A673 (cell line): ENCODE results near the gene ADAMTSL1. TPM values are rescaled to one million over a fixed set of nuclear protein-coding genes. Genes with fewer than 3 reads are reported as not detected.

ENCODE experiments used
- BruUV-seq: library from RNA; stranded (reverse); fragments of 400-500 nt; replicated peaks from 2 replicates; lab custom pipeline; 2021; lab: Mats Ljungman, UMichigan
- CTCF ChIA-PET: fragments of 300-600 bp; sonication (Branson Sonifier 250); formaldehyde crosslinking; loops from one replicate; lab custom pipeline; 2022; ENCODE audit warnings: antibody characterized with exemption; lab: Charles Lee
- POLR2A ChIA-PET: fragments of 300-600 bp; sonication (Branson Sonifier 250); formaldehyde crosslinking; loops from one replicate; lab custom pipeline; 2022; ENCODE audit warnings: antibody characterized with exemption; ENCODE audit not compliant: low non-redundant PET; lab: Charles Lee
- DNase-seq: peaks from one replicate; pipeline ENCODE4 v3.0.0-alpha.2; 2015; ENCODE audit warnings: low spot score
- H3K27ac ChIP-seq: fragments of 200-600 bp; sonication (generic); 2 replicates; pipeline ENCODE4 v1.5.1; 2016; ENCODE audit warnings: mixed run types, low read depth, mild to moderate bottlenecking, mixed read lengths, antibody characterized with exemption, low read length; ENCODE audit not compliant: poor library complexity, severe bottlenecking
- H3K27me3 ChIP-seq: fragments of 200-600 bp; sonication (generic); replicated peaks from 2 replicates; pipeline ENCODE4 v1.6.1; 2017; ENCODE audit warnings: mixed run types, low read depth, mild to moderate bottlenecking, mixed read lengths, antibody characterized with exemption, low read length; ENCODE audit not compliant: insufficient read depth, poor library complexity
- H3K36me3 ChIP-seq: fragments of 200-600 bp; sonication (generic); 2 replicates; pipeline ENCODE4 v1.6.1; 2016; ENCODE audit warnings: mixed run types, mild to moderate bottlenecking, mixed read lengths, antibody characterized with exemption, low read length; ENCODE audit not compliant: insufficient read depth, poor library complexity, severe bottlenecking
- H3K4me1 ChIP-seq: fragments of 200-600 bp; sonication (generic); 2 replicates; pipeline ENCODE4 v1.6.1; 2017; ENCODE audit warnings: mixed run types, mild to moderate bottlenecking, mixed read lengths, antibody characterized with exemption, low read length; ENCODE audit not compliant: insufficient read depth, poor library complexity, severe bottlenecking
- H3K4me3 ChIP-seq: fragments of 200-600 bp; sonication (generic); 2 replicates; pipeline ENCODE4 v1.5.1; 2016; ENCODE audit warnings: low read depth, mixed run types, mild to moderate bottlenecking, mixed read lengths, low read length; ENCODE audit not compliant: poor library complexity, severe bottlenecking
- H3K9me3 ChIP-seq: fragments of 200-600 bp; sonication (generic); 2 replicates; pipeline ENCODE4 v1.6.1; 2016; ENCODE audit warnings: mixed run types, low read depth, mild to moderate bottlenecking, mixed read lengths, antibody characterized with exemption, low read length; ENCODE audit not compliant: poor library complexity, severe bottlenecking
- CTCF ChIP-seq: fragments of 300-800, 200-600 bp; sonication (generic); conservative IDR thresholded peaks from 2 replicates; pipeline ENCODE4 v1.5.1; 2017; ENCODE audit warnings: low read depth, mild to moderate bottlenecking, antibody characterized with exemption, low read length, moderate library complexity, mixed read lengths
- EZH2 ChIP-seq: fragments of 200-600 bp; sonication (generic); IDR thresholded peaks from 2 replicates; pipeline ENCODE4 v1.6.1; 2017; ENCODE audit warnings: borderline replicate concordance, low read depth, mild to moderate bottlenecking, mixed read lengths, antibody characterized with exemption, low read length; ENCODE audit not compliant: poor library complexity, severe bottlenecking
- intact Hi-C: fragments of 100-400 bp; cut with micrococcal nuclease; formaldehyde crosslinking; loops from one replicate; pipeline ENCODE4 v1.10.0; 2022; ENCODE audit not compliant: unreplicated experiment
- total RNA-seq: library from RNA; stranded (reverse); gene quantifications from 2 replicates; pipeline ENCODE4 v1.2.3, GENCODE V29; 2021

Gene ADAMTSL1
- total RNA-seq, 1 experiment from 2014 or later, result not detected

DNA sequence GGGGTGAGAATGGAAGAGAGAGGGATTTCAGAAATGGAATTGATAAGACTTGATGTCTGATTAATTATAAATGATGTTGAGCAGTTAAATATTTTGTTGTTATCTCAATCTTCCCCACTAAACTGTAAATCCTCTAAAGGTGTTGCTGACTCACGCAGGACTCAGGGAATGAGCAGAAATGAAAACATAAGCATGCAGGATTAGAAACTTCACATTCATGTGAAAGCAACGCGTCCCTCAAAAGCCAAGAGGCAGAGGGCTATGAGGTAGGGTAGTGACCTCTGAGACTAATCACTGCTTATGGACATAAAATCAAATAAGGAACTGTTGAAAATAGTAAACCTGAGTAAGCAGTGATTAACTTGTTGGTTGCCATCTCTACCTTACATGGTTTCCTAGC is 21.1 kb downstream of the ADAMTSL1 start:
- ChIA-PET POLR2A (no interaction called here), CTCF (no interaction called here)
- Histone ChIP-seq H3K9me3 (no peaks in the 10 kb centered on the region), H3K4me3 (no peak overlapping the region), H3K27me3 (no peaks in the 10 kb centered on the region), H3K4me1 (no peaks in the 10 kb centered on the region), H3K36me3 (no peaks in the 10 kb centered on the region), H3K27ac (no peak overlapping the region)
- no TSS peak for BruUV-seq
- intact Hi-C loops, result no loop called here
- no peak for TF ChIP-seq CTCF
- no peak for DNase-seq

DNA sequence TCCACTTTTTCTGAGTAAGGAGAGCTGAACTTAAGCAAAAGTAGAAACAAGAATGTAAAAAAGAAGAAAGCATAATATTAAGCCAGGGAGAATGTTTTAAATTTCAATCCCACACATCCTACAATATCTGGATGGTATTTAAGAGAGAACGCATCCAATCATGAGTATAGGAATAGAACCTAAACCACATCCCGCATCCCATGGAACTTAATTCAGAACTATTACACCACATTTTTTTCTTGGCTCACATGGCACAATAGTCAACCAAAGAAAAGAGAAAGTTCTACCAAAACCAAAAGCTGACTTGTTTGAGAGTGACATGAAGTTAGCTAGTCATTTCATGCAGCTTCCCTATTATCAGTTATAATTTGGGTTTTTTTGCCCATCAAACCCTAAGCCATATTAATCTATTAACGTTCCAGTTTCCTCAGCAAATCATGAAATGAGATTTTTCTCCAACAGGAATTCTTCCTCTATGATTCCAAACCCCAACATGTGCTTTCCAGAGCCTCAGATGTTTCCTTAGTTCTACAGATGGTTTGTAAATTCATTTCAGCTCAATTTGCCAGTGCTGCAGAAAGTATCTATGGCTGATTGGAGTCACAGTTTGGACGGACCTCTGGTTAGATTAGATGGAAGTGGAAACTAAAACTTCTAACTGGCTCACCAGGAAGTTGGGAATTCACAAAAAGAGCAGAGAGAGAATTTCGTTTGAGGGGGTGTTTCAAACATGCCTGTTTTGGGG is 22.5 kb downstream of the ADAMTSL1 start:
- intact Hi-C loops, result no loop called here
- no peaks in the 10 kb centered on the region for H3K27me3 ChIP-seq
- no peak overlapping the region for H3K27ac ChIP-seq
- no peak for DNase-seq
- no TSS peak for BruUV-seq
- CTCF ChIA-PET, result no interaction called here
- POLR2A ChIA-PET, result no interaction called here
- no peaks in the 10 kb centered on the region for H3K4me1 ChIP-seq
- no peak for TF ChIP-seq CTCF
- TF ChIP-seq EZH2, result no peak
- no peak overlapping the region for H3K4me3 ChIP-seq
- H3K36me3 ChIP-seq, result no peaks in the 10 kb centered on the region
- no peaks in the 10 kb centered on the region for H3K9me3 ChIP-seq

DNA sequence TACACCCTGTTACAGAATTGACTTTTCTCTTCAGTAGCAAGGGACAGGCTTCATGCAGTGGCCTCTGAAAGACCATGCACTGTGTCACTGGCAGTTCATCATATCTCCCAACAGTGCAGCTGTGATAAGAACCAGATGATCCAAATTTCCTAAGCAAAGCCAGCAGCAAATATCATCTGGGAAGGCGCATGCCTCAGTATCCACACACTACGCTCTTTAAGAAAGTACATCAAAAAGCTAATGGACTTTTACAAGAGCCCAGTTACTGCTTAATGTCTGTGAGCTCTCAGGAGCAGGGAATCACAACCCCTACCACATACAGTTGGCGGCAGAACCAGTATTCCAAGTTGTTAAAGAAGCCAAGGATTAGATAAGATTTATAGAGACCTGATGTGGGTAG is 25.1 kb downstream of the ADAMTSL1 start:
- BruUV-seq, result no TSS peak
- ChIA-PET POLR2A (no interaction called here), CTCF (no interaction called here)
- Histone ChIP-seq H3K36me3 (no peaks in the 10 kb centered on the region), H3K27ac (no peak overlapping the region), H3K4me1 (no peaks in the 10 kb centered on the region), H3K9me3 (no peaks in the 10 kb centered on the region), H3K27me3 (no peaks in the 10 kb centered on the region), H3K4me3 (no peak overlapping the region)
- no peak for TF ChIP-seq CTCF
- no peak for TF ChIP-seq EZH2
- intact Hi-C loops, result no loop called here
- DNase-seq, result no peak
